ENCODE measurements around the gene TKFC. TPM values are rescaled to one million over a fixed set of nuclear protein-coding genes. Genes with fewer than 3 reads are reported as not detected.

Gene TKFC
- total RNA-seq, 2 experiments from 2014 or later = 79.1 to 86.3 TPM

- DNase-seq = no peak
- H3K9me3 Mint-ChIP-seq = no peaks in the 10 kb centered on the region
- H3K36me3 Mint-ChIP-seq (ENCODE audit: low read depth) = peaks cover 14% of the 10 kb centered on the region
- no peak overlapping the region for H3K4me3 Mint-ChIP-seq
- ChIA-PET POLR2A (interaction anchor here (5.5 kb wide), 1 partner anchor 11 kb away, joined by 37 read pairs; the partner anchor contains the start of genes CYB561A3 and TMEM138), CTCF (interaction anchor here (2.5 to 2.9 kb wide), 2 partner anchors 14 to 35 kb away, joined by 12 to 16 read pairs; no protein-coding TSS in a partner anchor)
- no peak overlapping the region for H3K27ac Mint-ChIP-seq
- peaks cover 2% of the 10 kb centered on the region for H3K4me1 Mint-ChIP-seq (ENCODE audit: low read depth)
- ATAC-seq = no peak
- intact Hi-C loops (cut with micrococcal nuclease) = no loop called here
- H3K27me3 Mint-ChIP-seq = no peaks in the 10 kb centered on the region
- no peak for TF ChIP-seq CTCF (IDR thresholded peaks at IDR 0.05)
These were observed 17.3 kb downstream of the TKFC start for GRCh38 chr11:61350336-61350735.

- H3K36me3 Mint-ChIP-seq (ENCODE audit: low read depth) = peaks cover 14% of the 10 kb centered on the region
- no peak for TF ChIP-seq CTCF (IDR thresholded peaks at IDR 0.05)
These were observed 17.8 kb downstream of the TKFC start for GRCh38 chr11:61350803-61351202.

GRCh38 chr11:61352038-61352437 is 19.0 kb downstream of the TKFC start:
- Mint-ChIP-seq H3K4me1 (ENCODE audit: low read depth) (peaks cover 10% of the 10 kb centered on the region), H3K4me3 (no peak overlapping the region), H3K36me3 (ENCODE audit: low read depth) (peaks cover 14% of the 10 kb centered on the region), H3K27me3 (no peaks in the 10 kb centered on the region), H3K9me3 (no peaks in the 10 kb centered on the region), H3K27ac (no peak overlapping the region)
- ChIA-PET POLR2A (interaction anchor here (5.5 kb wide), 1 partner anchor 9 kb away, joined by 37 read pairs; the partner anchor contains the start of genes CYB561A3 and TMEM138), CTCF (interaction anchor here (16.8 kb wide), 1 partner anchor 14 kb away, joined by 181 read pairs; the partner anchor contains the start of genes DDB1 and TKFC)
- TF ChIP-seq CTCF (IDR thresholded peaks at IDR 0.05) = no peak
- intact Hi-C loops (cut with micrococcal nuclease) = no loop called here
- ATAC-seq (no peak), DNase-seq (no peak)

More at GRCh38 chr11:61350803-61351202, 17.8 kb downstream of the TKFC start:
- no peak overlapping the region for H3K4me3 Mint-ChIP-seq
- DNase-seq (no peak), ATAC-seq (no peak)
- intact Hi-C loops (cut with micrococcal nuclease) = no loop called here
- CTCF ChIA-PET = no interaction called here
- H3K27me3 Mint-ChIP-seq = no peaks in the 10 kb centered on the region
- peaks cover 2% of the 10 kb centered on the region for H3K4me1 Mint-ChIP-seq (ENCODE audit: low read depth)
- POLR2A ChIA-PET = interaction anchor here (5.5 kb wide), 1 partner anchor 11 kb away, joined by 37 read pairs; the partner anchor contains the start of genes CYB561A3 and TMEM138
- no peak overlapping the region for H3K27ac Mint-ChIP-seq
- H3K9me3 Mint-ChIP-seq = no peaks in the 10 kb centered on the region

- CTCF ChIA-PET = interaction anchor here (1.1 to 16.8 kb wide), 3 partner anchors 15 to 59 kb away, joined by 3 to 181 read pairs (median 3); partner anchors contain the start of genes DDB1, TKFC and VWCE
- no peaks in the 10 kb centered on the region for H3K9me3 Mint-ChIP-seq
- no peaks in the 10 kb centered on the region for H3K27me3 Mint-ChIP-seq
- ATAC-seq (no peak), DNase-seq (no peak)
- POLR2A ChIA-PET = interaction anchor here (0.8 to 2.0 kb wide), 5 partner anchors 9 to 37 kb away, joined by 3 to 6 read pairs (median 3); partner anchors contain the start of gene TMEM138
- peaks cover 17% of the 10 kb centered on the region for H3K4me1 Mint-ChIP-seq (ENCODE audit: low read depth)
- H3K27ac Mint-ChIP-seq = no peak overlapping the region
- no peak overlapping the region for H3K4me3 Mint-ChIP-seq
- intact Hi-C loops (cut with micrococcal nuclease) = no loop called here
- no peak for TF ChIP-seq CTCF (IDR thresholded peaks at IDR 0.05)
- peaks cover 14% of the 10 kb centered on the region for H3K36me3 Mint-ChIP-seq (ENCODE audit: low read depth)
These were observed 20.4 kb downstream of the TKFC start for GRCh38 chr11:61353131-61354067.

All from activated CD8-positive, alpha-beta T cell treated with anti-CD3 and anti-CD28 coated beads for 36 hours (primary cell).